ENCODE results near the gene HOMER2. TPM values are rescaled to one million over a fixed set of nuclear protein-coding genes. Genes with fewer than 3 reads are reported as not detected.
A peak's percentile ranks its signal among the peaks of the same experiment; 100 is the strongest.

Gene HOMER2
- total RNA-seq, 1 donor from 2014 or later = 12.2 TPM

GRCh38 chr15:82810061-82810889 is 142.2 kb downstream of the HOMER2 start:
- H3K4me3 Mint-ChIP-seq (ENCODE audit: unreplicated experiment) = peak overlapping the region; percentile 97
- H3K4me1 ChIP-seq (ENCODE audit: insufficient read depth, low read length) = peaks cover 3% of the 10 kb centered on the region
- H3K36me3 Mint-ChIP-seq (ENCODE audit: low read depth, unreplicated experiment) = peaks cover 11% of the 10 kb centered on the region
- no peaks in the 10 kb centered on the region for H3K27me3 Mint-ChIP-seq (ENCODE audit: low read depth, unreplicated experiment)
- FAIRE-seq (no peak), DNase-seq (ENCODE audit: low read depth) (peak; percentile 34)
- peaks cover 47% of the 10 kb centered on the region for H3K79me2 ChIP-seq (ENCODE audit: insufficient read depth, low read length)
- H3K4me1 Mint-ChIP-seq (ENCODE audit: low read depth, unreplicated experiment) = peaks cover 14% of the 10 kb centered on the region
- H3K27me3 ChIP-seq (ENCODE audit: insufficient read depth, low read length) = no peaks in the 10 kb centered on the region
- peak overlapping the region; percentile 87 for H3K27ac Mint-ChIP-seq (ENCODE audit: unreplicated experiment)
- peak overlapping the region; percentile 78 for H2AFZ ChIP-seq (ENCODE audit: low read depth, low read length)
- peaks cover 16% of the 10 kb centered on the region for H3K36me3 ChIP-seq (ENCODE audit: insufficient read depth, low read length)
- H4K20me1 ChIP-seq (ENCODE audit: insufficient read depth, low read length) = peaks cover 22% of the 10 kb centered on the region
- peak overlapping the region; percentile 91 for H3K27ac ChIP-seq (ENCODE audit: low read depth, low read length)
- H3K9ac ChIP-seq (ENCODE audit: low read length) = peak overlapping the region; percentile 95
- H3K9me3 Mint-ChIP-seq (ENCODE audit: unreplicated experiment) = no peaks in the 10 kb centered on the region
- TF ChIP-seq CTCF (IDR thresholded peaks at IDR 0.05; ENCODE audit: insufficient read depth, low read depth, low read length) (no peak), EZH2 (IDR thresholded peaks at IDR 0.05; ENCODE audit: insufficient read depth, low read length) (no peak)
- H3K4me2 ChIP-seq (ENCODE audit: low read length) = peak overlapping the region; percentile 88
- no peaks in the 10 kb centered on the region for H3K9me3 ChIP-seq (ENCODE audit: insufficient read depth, low read depth, low read length)
- peak overlapping the region; percentile 88 for H3K4me3 ChIP-seq (ENCODE audit: insufficient read depth, low read depth, low read length)

DNA sequence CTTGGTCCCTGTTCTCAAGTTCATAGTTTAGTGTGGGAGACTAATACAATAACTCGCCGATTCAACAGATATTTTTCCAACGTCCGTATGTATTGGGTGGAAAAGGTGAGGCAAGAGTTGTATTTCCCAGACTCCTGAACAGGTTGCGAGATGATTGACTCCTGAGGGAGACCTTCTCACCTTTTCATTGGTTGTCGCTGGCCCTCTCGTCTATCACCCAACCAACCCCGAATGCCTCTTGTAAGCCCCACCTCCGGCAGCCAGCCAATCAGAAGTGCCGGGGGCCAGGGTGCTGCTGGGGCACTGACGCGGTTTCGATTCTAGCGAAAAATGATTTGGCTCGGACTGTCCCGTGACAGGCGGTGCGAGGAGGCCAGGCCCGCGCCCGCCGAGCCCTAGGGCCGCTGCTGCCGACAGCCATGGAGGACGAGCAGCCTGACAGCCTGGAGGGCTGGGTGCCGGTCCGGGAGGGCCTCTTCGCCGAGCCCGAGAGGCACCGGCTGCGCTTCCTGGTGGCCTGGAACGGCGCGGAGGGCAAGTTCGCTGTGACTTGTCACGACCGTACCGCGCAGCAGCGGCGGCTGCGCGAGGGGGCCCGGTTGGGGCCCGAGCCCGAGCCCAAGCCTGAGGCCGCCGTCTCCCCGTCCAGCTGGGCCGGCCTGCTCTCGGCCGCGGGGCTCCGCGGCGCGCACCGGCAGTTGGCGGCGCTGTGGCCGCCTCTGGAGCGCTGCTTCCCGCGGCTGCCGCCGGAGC is 143.0 kb downstream of the HOMER2 start, which contains the start of gene WHAMM:
Gene WHAMM, plus strand, starts transcription at position 321 of the 753 bp plus-strand sequence. Its CDS starts 99 bp downstream, at position 420.
- Histone ChIP-seq H2AFZ (ENCODE audit: low read depth, low read length) (peak within 1 kb of the TSS; percentile 78), H3K4me2 (ENCODE audit: low read length) (peak within 1 kb of the TSS; percentile 88), H3K36me3 (ENCODE audit: insufficient read depth, low read length) (peaks cover 15% of the 10 kb centered on the region), H3K4me1 (ENCODE audit: insufficient read depth, low read length) (peaks cover 3% of the 10 kb centered on the region), H3K79me2 (ENCODE audit: insufficient read depth, low read length) (peaks cover 44% of the 10 kb centered on the region), H3K9ac (ENCODE audit: low read length) (peak within 1 kb of the TSS; percentile 95), H3K27me3 (ENCODE audit: insufficient read depth, low read length) (no peaks in the 10 kb centered on the region), H3K9me3 (ENCODE audit: insufficient read depth, low read depth, low read length) (no peaks in the 10 kb centered on the region), H3K27ac (ENCODE audit: low read depth, low read length) (peak within 1 kb of the TSS; percentile 91), H4K20me1 (ENCODE audit: insufficient read depth, low read length) (peaks cover 20% of the 10 kb centered on the region), H3K4me3 (ENCODE audit: insufficient read depth, low read depth, low read length) (peak within 1 kb of the TSS; percentile 88)
- Mint-ChIP-seq H3K4me3 (ENCODE audit: unreplicated experiment) (peak within 1 kb of the TSS; percentile 97), H3K4me1 (ENCODE audit: low read depth, unreplicated experiment) (peaks cover 18% of the 10 kb centered on the region), H3K36me3 (ENCODE audit: low read depth, unreplicated experiment) (peaks cover 11% of the 10 kb centered on the region), H3K27me3 (ENCODE audit: low read depth, unreplicated experiment) (no peaks in the 10 kb centered on the region), H3K27ac (ENCODE audit: unreplicated experiment) (peak within 1 kb of the TSS; percentile 87), H3K9me3 (ENCODE audit: unreplicated experiment) (no peaks in the 10 kb centered on the region)
- FAIRE-seq (peak; percentile 55), DNase-seq (ENCODE audit: low read depth) (peak; percentile 96)
- no peak for TF ChIP-seq EZH2 (IDR thresholded peaks at IDR 0.05; ENCODE audit: insufficient read depth, low read length)
- TF ChIP-seq CTCF (IDR thresholded peaks at IDR 0.05; ENCODE audit: insufficient read depth, low read depth, low read length) = no peak
